ENCODE measurements around the gene DTNA.
"Not testable (repeated sequence)": the region's sequence is repeated elsewhere in the genome, so short reads cannot be mapped to it uniquely, and the experiment has no call there.

The DTNA gene

DNA sequence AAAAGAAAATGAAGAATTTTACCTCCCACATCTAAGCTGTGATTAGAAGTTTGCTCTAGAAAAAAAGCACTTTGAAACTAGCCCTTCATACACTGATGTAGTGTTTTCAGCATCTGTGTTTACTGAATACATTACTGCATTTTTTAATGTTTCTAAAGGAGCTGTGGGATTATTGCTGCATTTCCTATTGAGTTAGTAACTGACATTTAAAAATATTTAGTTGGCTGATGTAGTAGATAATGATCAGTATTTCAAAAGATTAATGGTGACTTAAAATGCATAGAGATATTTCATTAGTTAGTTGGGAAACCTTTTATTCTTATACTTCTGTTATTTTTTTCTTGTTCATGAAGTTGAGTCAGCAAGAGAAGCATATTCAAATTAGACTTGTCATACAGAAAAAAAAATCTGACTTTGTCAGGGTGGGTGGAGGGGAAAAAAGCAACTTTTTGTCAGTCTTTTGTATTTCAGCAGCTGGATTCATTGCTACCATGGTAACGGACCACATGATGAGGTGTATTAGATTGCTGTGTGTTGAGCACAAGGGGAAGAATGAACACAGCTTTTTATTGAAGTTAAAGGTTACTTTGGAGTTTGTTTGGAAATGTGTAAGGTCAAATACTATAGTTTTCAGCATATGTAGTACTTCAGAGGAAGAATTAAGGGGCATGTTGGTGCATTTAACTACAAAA is at the start of gene DTNA:
Gene DTNA, plus strand, starts transcription at position 549 of the 692 bp plus-strand sequence. CDS start 45,679 bp downstream, outside the sequence.
- DNase-seq: no peak

DNA sequence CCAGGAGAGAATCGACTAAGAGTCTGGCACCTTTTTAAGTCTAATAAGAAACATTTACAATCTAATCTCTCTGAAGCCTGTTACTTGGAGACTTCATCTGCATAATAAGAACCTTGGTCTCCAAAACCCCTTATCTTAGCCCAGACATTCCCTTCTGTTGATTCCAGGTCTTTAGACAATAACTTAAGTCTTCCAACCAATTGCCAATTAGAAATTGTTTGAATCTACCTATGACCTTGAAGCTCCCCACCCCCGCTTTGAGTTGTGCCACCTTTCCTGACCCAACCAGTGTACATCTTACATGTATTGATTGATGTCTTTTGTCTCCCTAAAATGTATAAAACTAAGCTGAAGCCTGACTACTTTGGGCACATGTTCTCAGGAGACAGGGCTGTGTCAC is 49.5 kb upstream of the DTNA start:
- no peak for DNase-seq

DNA sequence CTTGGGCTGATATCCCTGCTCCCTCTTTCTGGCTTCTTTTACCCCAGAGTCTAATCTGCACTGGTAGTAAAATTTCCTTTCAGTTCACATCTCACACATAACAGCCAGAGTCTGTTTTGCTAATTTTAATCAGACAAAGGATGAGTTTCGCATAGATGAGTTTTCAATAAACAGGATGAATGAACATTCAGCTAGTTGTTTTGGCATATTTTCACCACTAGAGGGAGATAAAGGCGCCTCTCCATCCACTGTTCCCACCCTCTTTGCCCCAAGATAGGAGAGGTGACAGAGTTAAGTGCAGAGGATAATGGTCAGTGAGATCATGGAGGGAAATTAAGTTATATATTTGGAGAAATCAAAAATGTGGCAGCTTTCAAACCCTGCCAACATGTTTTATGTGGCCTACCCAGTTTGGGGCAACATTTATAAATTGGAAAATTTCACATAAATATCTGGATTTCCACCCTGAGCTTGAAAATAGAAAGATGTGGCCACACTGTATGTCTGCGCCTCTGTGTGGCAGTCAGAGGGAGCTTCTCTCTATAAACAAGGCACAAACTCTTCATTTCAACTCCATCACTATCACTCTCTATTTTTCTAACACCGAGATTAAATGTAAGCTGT is 48.5 kb upstream of the DTNA start:
- DNase-seq: no peak

GRCh38 chr18:34676816-34677574 is 33.1 kb upstream of the DTNA start:
- no peak for DNase-seq

DNA sequence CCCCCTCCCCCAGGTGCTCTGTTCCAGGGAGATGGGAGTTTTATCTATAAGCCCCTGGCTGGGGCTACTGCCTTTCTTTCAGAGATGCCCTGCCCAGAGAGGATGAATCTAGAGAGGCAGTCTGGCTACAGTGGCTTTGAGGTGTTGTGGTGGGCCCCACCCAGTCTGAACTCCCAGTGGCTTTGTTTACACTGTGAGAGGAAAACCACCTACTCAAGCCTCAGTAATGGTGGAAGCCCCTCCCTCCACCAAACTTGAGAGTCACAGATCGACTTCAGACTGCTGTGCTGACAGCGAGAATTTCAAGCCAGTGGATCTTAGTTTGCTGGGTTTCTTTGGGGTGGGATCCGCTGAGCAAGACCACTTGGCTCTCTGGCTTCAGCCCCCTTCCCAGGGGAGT is 20.3 kb upstream of the DTNA start:
- not testable (repeated sequence) for DNase-seq

GRCh38 chr18:34691614-34692013 is 18.5 kb upstream of the DTNA start:
- DNase-seq: no peak

- DNase-seq: no peak
Measured at GRCh38 chr18:34694591-34695165, 15.4 kb upstream of the DTNA start.

GRCh38 chr18:34695310-34695709 is 14.8 kb upstream of the DTNA start:
- DNase-seq: no peak

DNA sequence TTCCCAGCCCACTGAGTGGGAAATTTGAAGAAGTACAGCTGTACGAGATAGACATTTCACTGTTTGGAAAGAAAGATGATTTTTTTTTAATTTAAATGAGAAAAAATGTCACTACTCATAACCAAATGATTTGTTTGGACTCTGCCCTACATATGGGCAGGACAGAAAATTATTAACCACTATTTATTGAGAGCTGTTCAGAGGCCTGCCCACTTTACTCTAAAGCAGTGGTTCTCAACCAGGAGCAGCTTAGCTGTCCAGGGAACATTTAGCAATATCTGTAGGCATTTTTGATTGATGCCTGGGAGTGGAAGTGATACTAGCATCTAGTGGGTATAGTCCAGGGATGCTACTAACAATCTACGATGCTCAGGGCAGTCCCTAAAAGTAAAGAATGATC is 13.4 kb upstream of the DTNA start:
- no peak for DNase-seq

DNA sequence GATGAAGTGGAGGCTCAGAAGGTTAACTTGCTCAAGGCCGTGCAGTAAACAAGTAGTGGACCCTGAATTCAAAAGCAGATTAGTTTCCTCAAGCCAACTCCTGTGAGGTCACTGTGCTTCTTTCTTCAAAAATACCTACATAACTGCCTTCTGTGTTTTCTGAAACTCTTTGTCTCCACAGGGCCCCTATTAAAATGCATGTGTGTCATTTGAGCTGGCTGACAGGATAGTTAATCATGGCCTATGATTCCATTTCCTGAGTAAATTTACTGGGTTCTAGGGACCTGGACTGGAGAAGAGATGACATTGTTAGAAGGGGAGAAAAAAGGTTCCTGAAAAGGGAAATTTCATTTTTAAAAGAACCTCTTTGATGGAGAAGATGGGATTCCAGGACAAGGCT is 12.9 kb upstream of the DTNA start:
- no peak for DNase-seq

GRCh38 chr18:34697891-34698290 is 12.2 kb upstream of the DTNA start:
- DNase-seq: no peak

DNA sequence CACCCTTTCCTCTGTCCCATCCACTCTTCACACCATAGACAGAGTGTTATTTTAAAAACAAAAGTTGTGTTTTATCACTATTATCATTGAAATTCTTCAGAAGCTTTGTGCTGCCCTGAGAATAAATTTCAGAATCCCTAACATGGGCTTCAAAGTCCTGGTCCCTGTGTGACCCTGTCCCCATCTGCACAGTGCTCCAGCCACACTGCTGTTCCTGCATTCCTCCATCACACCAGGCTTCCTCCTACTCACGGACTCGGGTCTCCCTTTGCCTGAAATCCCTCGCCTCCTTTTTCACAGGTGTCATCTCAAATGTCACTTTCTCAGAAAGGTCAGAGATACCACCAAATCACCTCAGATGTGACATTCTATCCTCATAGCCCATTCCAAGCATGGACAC is 8.2 kb upstream of the DTNA start:
- DNase-seq: no peak

DNA sequence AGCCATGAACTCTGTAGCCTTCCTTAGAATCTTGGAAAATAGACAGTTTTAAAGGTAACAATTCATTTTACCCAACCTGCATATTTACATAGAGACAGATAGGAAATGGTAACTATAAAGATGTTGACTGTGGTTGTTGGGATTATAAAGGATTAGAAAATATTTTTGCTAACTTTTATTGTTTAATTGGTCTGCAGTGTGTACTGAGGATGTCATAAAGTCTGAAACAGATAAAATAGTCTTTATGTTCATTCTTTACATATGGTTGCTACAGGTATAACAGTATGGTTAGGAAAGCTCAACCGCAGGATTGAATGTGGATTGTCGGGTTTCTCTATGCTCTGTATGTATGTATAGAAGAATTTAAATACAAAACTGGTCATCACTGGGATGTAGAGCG is 7.3 kb upstream of the DTNA start:
- DNase-seq: no peak

DNA sequence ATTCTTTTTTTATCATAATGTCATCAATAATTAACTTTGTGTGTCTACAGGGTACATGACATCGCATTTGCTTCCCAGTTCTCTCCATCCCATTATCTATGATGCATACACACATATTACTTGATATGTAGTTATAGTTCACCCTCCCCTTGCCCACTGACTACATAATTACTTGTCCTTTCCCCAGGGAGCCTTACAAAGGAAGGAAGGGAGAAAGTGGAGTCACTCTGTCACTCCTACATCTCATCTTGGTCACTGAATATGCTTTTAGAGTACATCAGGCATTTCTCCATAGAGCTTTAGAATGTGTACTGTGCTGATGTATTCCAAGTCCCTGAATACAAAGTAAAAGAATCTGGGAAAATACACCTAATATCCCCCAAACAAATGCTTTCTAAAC is 6.0 kb upstream of the DTNA start:
- DNase-seq: no peak

GRCh38 chr18:34704823-34705222 is 5.3 kb upstream of the DTNA start:
- DNase-seq: no peak

DNA sequence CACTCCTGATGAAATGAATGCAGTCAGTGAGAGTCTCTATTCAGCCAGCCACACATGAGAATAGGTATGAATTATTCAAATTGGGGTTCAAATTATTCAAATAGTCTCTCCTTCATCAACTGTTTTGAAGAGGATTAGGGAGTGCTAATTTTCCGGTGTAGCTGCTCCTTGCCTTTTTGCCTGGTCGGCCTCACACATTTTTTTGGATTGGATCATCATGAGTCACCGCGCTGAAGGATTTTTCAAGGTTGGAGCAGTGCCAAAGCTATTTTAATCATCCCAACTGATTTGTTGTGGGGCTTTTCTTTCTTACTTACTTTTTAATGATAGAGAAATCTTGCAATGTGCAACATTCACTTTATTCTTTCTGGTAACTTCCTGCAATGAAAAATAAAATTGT is 2.4 kb upstream of the DTNA start:
- no peak for DNase-seq

- DNase-seq: no peak
Measured at GRCh38 chr18:34709104-34709503, 994 bp upstream of the DTNA start.

DNA sequence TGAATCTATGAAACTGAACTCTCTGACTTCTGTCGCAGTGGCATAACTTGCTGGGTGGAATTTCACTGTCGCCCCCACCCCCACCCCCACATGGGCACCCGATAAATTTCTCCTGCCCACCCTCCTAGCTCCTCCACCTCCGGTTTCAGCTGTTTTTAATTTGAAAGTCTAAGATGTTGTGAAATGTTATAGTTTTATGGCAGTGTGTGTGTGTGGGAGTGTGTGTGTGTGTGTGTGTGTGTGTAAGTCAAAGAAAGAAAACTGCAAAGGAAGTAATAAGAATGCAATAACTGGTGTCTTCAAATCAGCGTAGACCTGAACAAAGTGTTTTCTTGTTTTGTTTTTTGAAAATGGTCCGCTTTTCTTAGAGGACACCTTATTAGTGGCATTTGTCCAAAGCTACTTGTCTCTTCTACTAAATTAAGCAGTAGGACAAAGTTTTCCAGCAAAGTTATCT is 388 bp downstream of the DTNA start:
- no peak for DNase-seq

GRCh38 chr18:34710934-34711333 is 836 bp downstream of the DTNA start:
- DNase-seq: no peak

GRCh38 chr18:34716111-34716510 is 6.0 kb downstream of the DTNA start:
- not testable (repeated sequence) for DNase-seq

- no peak for DNase-seq
Measured at GRCh38 chr18:34718610-34719009, 8.5 kb downstream of the DTNA start.

DNA sequence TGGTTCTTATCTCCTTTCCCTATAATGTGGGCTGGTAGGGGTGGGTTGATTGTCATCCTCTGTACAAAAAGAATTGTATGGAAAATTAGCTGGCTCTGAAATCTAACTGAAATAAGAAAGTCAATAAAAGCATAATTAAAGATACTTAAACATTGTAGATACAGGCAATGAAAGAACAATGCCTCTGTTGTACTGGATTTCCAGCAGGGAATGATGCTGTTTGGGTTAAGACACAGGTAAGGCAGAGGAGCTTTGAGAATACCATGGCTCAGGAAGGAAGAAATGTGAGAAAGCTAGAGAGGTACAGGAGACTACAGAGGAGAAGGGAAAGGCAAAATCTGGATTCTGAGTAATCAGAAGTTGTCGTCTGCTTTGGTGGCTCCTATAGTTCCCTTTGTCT is 10.1 kb downstream of the DTNA start:
- DNase-seq: no peak

DNA sequence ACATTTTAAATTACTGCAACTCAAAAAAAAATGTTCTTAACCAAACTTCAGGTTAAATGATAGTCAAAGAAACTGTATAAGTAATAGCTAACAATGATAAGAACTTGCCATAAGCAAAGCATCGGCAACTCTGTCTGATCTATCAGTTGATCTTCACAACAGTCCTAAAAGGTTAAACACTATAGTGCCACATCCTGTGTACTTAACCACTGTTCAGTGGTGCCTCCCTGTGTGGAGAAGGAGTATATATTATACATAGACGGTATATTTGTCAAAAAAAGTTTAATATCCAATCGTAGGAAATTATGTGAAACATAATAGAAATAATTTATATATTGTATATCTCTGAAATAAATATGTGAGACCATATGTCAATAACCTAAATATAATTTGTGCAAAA is 13.0 kb downstream of the DTNA start:
- no peak for DNase-seq

DNA sequence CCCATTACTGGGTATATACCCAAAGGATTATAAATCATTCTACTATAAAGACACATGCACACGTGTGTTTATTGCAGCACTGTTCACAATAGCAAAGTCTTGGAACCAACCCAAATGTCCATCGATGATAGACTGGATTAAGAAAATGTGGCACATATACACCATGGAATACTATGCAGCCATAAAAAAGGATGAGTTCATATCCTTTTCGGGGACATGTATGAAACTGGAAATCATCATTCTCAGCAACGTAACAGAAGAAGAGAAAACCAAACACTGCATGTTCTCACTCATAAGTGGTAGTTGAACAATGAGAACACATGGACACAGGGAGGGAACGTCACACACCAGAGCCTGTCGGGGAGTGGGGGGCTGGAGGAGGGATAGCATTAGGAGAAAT is 15.6 kb downstream of the DTNA start:
- DNase-seq: not testable (repeated sequence)
